Hepatocyte (in vitro differentiated cells): ENCODE measurements around the gene ACSS1. TPM values are rescaled to one million over a fixed set of nuclear protein-coding genes. Genes with fewer than 3 reads are reported as not detected.
A peak's percentile ranks its signal among the peaks of the same experiment; 100 is the strongest.

Source experiments
- DNase-seq: peaks from one replicate; pipeline ENCODE4 v3.0.0-alpha.2; 2016; ENCODE audit warnings: low spot score
- H2AFZ ChIP-seq: fragments of 200-600 bp; sonication (generic); 2 replicates; pipeline ENCODE4 v1.6.0; 2016; ENCODE audit warnings: antibody characterized with exemption, mild to moderate bottlenecking
- H3K27ac ChIP-seq: fragments of 200-600 bp; sonication (generic); 2 replicates; pipeline ENCODE4 v1.5.1; 2016; ENCODE audit warnings: mild to moderate bottlenecking
- H3K27me3 ChIP-seq: fragments of 200-600 bp; sonication (generic); 2 replicates; pipeline ENCODE4 v1.6.1; 2016
- H3K36me3 ChIP-seq: fragments of 200-600 bp; sonication (generic); replicated peaks from 2 replicates; pipeline ENCODE4 v1.5.1; 2016; ENCODE audit warnings: low read depth; ENCODE audit not compliant: insufficient read depth
- H3K4me1 ChIP-seq: fragments of 200-600 bp; sonication (generic); 2 replicates; pipeline ENCODE4 v1.5.1; 2016; ENCODE audit warnings: mild to moderate bottlenecking, moderate library complexity; ENCODE audit not compliant: insufficient read depth
- H3K4me2 ChIP-seq: fragments of 200-600 bp; sonication (generic); 2 replicates; pipeline ENCODE4 v1.6.0; 2016
- H3K4me3 ChIP-seq: fragments of 200-600 bp; sonication (generic); 2 replicates; pipeline ENCODE4 v1.5.1; 2016; ENCODE audit warnings: mild to moderate bottlenecking
- H3K79me2 ChIP-seq: fragments of 200-600 bp; sonication (generic); 2 replicates; pipeline ENCODE4 v1.6.0; 2017; ENCODE audit warnings: mild to moderate bottlenecking
- H3K9me2 ChIP-seq: fragments of 200-600 bp; sonication (generic); replicated peaks from 2 replicates; pipeline ENCODE4 v1.6.0; 2017; ENCODE audit warnings: mild to moderate bottlenecking; ENCODE audit not compliant: insufficient read depth
- H3K9me3 ChIP-seq: fragments of 200-600 bp; sonication (generic); 2 replicates; pipeline ENCODE4 v1.5.1; 2016; ENCODE audit warnings: low read depth, mild to moderate bottlenecking
- H4K20me1 ChIP-seq: fragments of 200-600 bp; sonication (generic); 2 replicates; pipeline ENCODE4 v1.6.0; 2016; ENCODE audit warnings: mild to moderate bottlenecking; ENCODE audit not compliant: insufficient read depth, poor library complexity, severe bottlenecking
- EZH2 ChIP-seq: fragments of 200-600 bp; sonication (generic); IDR thresholded peaks from 2 replicates; pipeline ENCODE4 v1.6.1; 2016; ENCODE audit warnings: antibody characterized with exemption, mild to moderate bottlenecking, borderline replicate concordance
- EZH2phosphoT487 ChIP-seq: fragments of 200-600 bp; sonication (generic); IDR thresholded peaks from one replicate; pipeline ENCODE4 v1.6.1; 2018; ENCODE audit warnings: antibody characterized with exemption, mild to moderate bottlenecking, low read depth, moderate library complexity; ENCODE audit not compliant: unreplicated experiment, severe bottlenecking
- WGBS: methylation state at CpG from one replicate; pipeline ENCODE4 v1.1.6; 2016; ENCODE audit warnings: low lambda C conversion rate; ENCODE audit errors: missing lambda C conversion rate; 5-methylcytosine and 5-hydroxymethylcytosine counted together
- polyA plus RNA-seq: library from polyadenylated mRNA; unstranded; fragments of >200 nt; fragmentation: Nextera tagmentation; extraction: Ambion mirVana; gene quantifications from 2 replicates; pipeline ENCODE4 v1.2.1, GENCODE V29; 2016
- total RNA-seq: library from RNA; depleted of rRNA; stranded (reverse); fragments of >200 nt; gene quantifications from 2 replicates; pipeline ENCODE4 v1.2.3, GENCODE V29; 2014
- TF ChIP-seq, protein P1 (sequence below): fragments of 200-600 bp; sonication (generic); IDR thresholded peaks from 2 replicates; pipeline ENCODE4 v1.5.1; 2016; ENCODE audit warnings: antibody characterized with exemption, mild to moderate bottlenecking; ENCODE audit not compliant: poor library complexity

The ACSS1 gene
- total and polyA plus RNA-seq, 2 experiments from 2014 or later = 20.5 to 37.7 TPM

DNA sequence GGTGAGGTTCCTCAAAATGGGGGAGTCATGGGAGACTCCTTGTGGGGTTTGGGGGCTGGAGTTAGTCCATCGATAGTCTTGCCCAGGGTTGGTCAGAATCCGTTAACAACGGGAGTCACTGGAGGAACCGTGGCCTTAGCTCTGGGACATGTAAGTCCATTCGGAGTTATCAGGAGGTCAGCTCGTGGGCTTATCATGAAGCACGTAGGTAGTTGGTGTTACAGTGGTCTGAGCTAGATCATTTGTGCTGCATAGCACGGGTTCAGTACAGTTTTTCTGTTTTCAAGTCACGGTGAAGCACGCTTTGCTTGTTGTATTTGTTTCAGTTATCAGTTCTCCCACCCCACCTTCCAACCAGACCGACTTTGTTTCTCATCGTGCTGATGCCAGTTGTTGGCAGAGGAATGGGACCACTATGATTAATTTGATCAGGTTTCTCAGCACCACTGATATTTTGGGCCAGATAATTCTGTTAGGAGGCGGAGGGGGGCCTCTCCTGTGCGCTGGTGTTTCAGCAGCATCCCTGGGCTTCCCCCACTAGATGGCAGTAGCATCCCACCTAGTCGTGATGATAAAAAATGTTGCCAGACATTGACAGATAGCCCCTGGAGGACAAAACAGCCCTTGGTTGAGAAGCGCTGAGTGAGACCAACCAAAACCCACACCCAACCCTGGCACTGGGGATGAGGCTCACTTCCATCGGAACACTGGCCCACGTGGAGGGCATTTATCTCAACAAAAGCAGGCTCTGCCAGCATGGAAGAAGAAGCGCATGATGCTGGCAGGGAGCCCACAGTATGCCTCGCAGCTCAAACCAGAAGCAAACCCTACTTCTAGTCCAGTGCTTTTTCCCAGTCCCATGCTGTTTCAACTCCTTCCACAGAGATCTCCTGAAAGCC is 63.2 kb downstream of the ACSS1 start:
- peaks cover 7% of the 10 kb centered on the region for H4K20me1 ChIP-seq
- H3K36me3 ChIP-seq = no peaks in the 10 kb centered on the region
- no peak overlapping the region for H3K27ac ChIP-seq
- no peaks in the 10 kb centered on the region for H3K9me2 ChIP-seq
- no peak overlapping the region for H3K4me3 ChIP-seq
- peak overlapping the region; percentile 30 for H3K4me2 ChIP-seq
- no peak overlapping the region for H2AFZ ChIP-seq
- peaks cover 23% of the 10 kb centered on the region for H3K79me2 ChIP-seq
- 48% methylated on average over 20 of the region's 20 CpGs for WGBS
- no peaks in the 10 kb centered on the region for H3K27me3 ChIP-seq
- H3K4me1 ChIP-seq = peaks cover 9% of the 10 kb centered on the region
- peak; percentile 84 for DNase-seq
- TF ChIP-seq, protein P1, sequence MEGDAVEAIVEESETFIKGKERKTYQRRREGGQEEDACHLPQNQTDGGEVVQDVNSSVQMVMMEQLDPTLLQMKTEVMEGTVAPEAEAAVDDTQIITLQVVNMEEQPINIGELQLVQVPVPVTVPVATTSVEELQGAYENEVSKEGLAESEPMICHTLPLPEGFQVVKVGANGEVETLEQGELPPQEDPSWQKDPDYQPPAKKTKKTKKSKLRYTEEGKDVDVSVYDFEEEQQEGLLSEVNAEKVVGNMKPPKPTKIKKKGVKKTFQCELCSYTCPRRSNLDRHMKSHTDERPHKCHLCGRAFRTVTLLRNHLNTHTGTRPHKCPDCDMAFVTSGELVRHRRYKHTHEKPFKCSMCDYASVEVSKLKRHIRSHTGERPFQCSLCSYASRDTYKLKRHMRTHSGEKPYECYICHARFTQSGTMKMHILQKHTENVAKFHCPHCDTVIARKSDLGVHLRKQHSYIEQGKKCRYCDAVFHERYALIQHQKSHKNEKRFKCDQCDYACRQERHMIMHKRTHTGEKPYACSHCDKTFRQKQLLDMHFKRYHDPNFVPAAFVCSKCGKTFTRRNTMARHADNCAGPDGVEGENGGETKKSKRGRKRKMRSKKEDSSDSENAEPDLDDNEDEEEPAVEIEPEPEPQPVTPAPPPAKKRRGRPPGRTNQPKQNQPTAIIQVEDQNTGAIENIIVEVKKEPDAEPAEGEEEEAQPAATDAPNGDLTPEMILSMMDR = peak; percentile 93
- no peak for TF ChIP-seq EZH2
- no peaks in the 10 kb centered on the region for H3K9me3 ChIP-seq

DNA sequence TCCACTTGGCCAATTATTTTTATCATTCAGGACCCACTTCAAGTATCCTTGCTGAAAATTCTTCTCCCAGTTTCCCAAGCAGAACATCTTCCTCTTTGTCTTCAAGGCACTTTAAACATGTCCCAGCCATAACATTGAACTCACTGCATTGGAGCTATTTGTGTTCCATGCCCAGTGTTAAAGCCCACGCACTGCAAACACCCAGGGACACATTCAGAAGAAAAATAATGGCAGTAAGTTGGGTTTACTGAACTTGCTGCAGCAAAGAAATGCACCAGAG is 63.8 kb downstream of the ACSS1 start:
- TF ChIP-seq, protein P1 = no peak
- TF ChIP-seq EZH2phosphoT487 (no peak), EZH2 (no peak)
- 83% methylated on average over 1 of the region's 1 CpG for WGBS
- no peak for DNase-seq
- no peak overlapping the region for H2AFZ ChIP-seq
- no peak overlapping the region for H3K27ac ChIP-seq
- peaks cover 29% of the 10 kb centered on the region for H3K79me2 ChIP-seq
- H3K4me1 ChIP-seq = peaks cover 9% of the 10 kb centered on the region
- H3K36me3 ChIP-seq = no peaks in the 10 kb centered on the region
- no peak overlapping the region for H3K4me2 ChIP-seq
- H3K9me3 ChIP-seq = no peaks in the 10 kb centered on the region
- H3K4me3 ChIP-seq = no peak overlapping the region
- H4K20me1 ChIP-seq = peaks cover 7% of the 10 kb centered on the region
- H3K27me3 ChIP-seq = no peaks in the 10 kb centered on the region
- no peaks in the 10 kb centered on the region for H3K9me2 ChIP-seq

DNA sequence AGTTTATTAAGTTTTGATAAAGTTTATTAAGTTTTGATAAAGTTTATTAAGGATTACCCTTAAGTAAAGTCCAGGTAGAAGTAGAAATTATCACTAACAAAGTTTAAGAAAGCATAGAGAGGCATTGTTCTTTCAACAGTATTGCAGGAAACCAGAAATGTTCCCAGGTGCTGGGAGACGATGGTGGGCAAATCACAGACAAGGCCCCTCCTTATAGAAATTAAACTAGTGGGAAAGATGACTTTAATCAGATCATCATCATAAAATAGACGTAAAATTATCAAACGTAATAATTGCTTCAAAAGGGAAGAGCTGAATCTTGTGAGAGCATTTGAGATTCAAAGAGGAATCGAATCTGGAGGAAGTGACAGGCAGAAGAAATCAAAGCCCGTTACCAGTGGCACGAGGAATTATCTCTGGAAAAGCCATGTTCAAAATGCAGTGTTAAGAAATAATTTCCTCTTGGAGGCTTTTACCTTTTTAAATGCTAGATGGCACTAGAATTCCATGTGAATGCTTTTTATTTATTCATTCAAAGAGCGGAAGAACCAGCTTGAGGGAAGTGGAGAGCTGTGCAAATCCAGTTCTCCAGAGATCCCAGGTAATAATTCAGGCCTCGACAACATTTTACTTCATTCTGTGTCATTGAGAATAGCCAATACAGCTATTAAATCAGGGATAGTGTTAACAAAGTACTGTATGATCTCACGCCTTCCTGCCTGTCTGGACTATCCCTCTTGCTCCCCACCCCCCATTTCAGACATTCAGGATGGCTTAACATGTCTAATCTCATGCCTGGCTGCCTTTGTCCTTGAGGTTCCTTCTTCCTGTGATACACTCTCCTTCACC is 64.4 kb downstream of the ACSS1 start:
- Histone ChIP-seq H3K4me3 (peak overlapping the region; percentile 57), H2AFZ (peak overlapping the region; percentile 82)
- peak; percentile 42 for DNase-seq

More for the DNA sequence above, 64.4 kb downstream of the ACSS1 start:
- peak overlapping the region; percentile 96 for H3K27ac ChIP-seq
- peak overlapping the region; percentile 80 for H3K4me2 ChIP-seq
- TF ChIP-seq EZH2 = no peak
- TF ChIP-seq EZH2phosphoT487 = no peak
- TF ChIP-seq, protein P1 = peak; percentile 39
- H3K36me3 ChIP-seq = no peaks in the 10 kb centered on the region
- no peaks in the 10 kb centered on the region for H3K9me3 ChIP-seq
- no peaks in the 10 kb centered on the region for H3K27me3 ChIP-seq
- H3K4me1 ChIP-seq = peaks cover 9% of the 10 kb centered on the region
- H3K79me2 ChIP-seq = peaks cover 35% of the 10 kb centered on the region
- H4K20me1 ChIP-seq = peaks cover 7% of the 10 kb centered on the region
- 72% methylated on average over 9 of the region's 9 CpGs for WGBS
- H3K9me2 ChIP-seq = no peaks in the 10 kb centered on the region
